Endothelial cell (in vitro differentiated cells): ENCODE data around the gene SLC19A1. TPM values are rescaled to one million over a fixed set of nuclear protein-coding genes. Genes with fewer than 3 reads are reported as not detected.
A peak's percentile ranks its signal among the peaks of the same experiment; 100 is the strongest.

ENCODE experiments used
- DNase-seq: peaks from one replicate; pipeline ENCODE4 v3.0.0; 2021; ENCODE audit warnings: low spot score
- H3K27ac Mint-ChIP-seq: one replicate; pipeline ENCODE4 v1.8.0; 2021; ENCODE audit warnings: mixed read lengths, inconsistent platforms; ENCODE audit not compliant: unreplicated experiment
- H3K27me3 Mint-ChIP-seq: one replicate; pipeline ENCODE4 v1.8.0; 2021; ENCODE audit warnings: mild to moderate bottlenecking, moderate library complexity, mixed read lengths, inconsistent platforms; ENCODE audit not compliant: unreplicated experiment
- H3K36me3 Mint-ChIP-seq: one replicate; pipeline ENCODE4 v1.8.0; 2021; ENCODE audit warnings: mild to moderate bottlenecking, low read depth, mixed read lengths, inconsistent platforms; ENCODE audit not compliant: unreplicated experiment
- H3K4me1 Mint-ChIP-seq: one replicate; pipeline ENCODE4 v1.8.0; 2021; ENCODE audit warnings: mild to moderate bottlenecking, mixed read lengths, inconsistent platforms; ENCODE audit not compliant: unreplicated experiment
- H3K4me3 Mint-ChIP-seq: one replicate; pipeline ENCODE4 v1.8.0; 2021; ENCODE audit warnings: mild to moderate bottlenecking, mixed read lengths, inconsistent platforms; ENCODE audit not compliant: unreplicated experiment
- H3K9me3 Mint-ChIP-seq: one replicate; pipeline ENCODE4 v1.8.0; 2021; ENCODE audit warnings: mixed read lengths, inconsistent platforms; ENCODE audit not compliant: unreplicated experiment
- total RNA-seq: library from RNA; stranded (reverse); fragmentation: NEBNext Ultra II Directional; extraction: Animal tissue kit (Norgen Biotek cat#: 25700); gene quantifications from one replicate; pipeline ENCODE4 v1.2.1, GENCODE V29; 2021; ENCODE audit not compliant: unreplicated experiment
- TF ChIP-seq, protein P1 (sequence below): fragments of 200-600 bp; sonication (generic); IDR thresholded peaks from one replicate; pipeline ENCODE4 v1.5.0; 2021; ENCODE audit warnings: antibody characterized with exemption; ENCODE audit not compliant: unreplicated experiment

SLC19A1 gene
- total RNA-seq, 1 donor from 2014 or later, result 27.1 TPM

DNA sequence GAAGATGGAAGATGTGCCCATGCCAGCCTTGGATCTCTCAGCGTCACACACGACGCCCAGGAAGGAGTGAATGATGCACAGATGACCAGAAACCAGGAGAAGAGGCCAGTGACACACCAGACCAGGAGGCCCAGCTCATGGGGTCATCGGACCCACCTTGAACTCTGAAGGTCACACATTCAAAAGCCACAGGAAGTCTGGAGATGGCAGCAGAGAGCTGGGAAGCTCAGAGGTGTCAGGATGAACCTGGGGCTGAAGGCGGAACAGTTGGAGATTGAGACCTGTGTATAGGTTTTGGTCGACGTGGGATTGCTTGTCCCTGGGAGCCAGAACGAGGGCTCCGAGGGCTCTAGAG, 43.6 kb downstream of the SLC19A1 start:
- Mint-ChIP-seq H3K4me1 (no peaks in the 10 kb centered on the region), H3K9me3 (no peaks in the 10 kb centered on the region), H3K4me3 (no peak overlapping the region), H3K27me3 (peaks cover 8% of the 10 kb centered on the region), H3K36me3 (no peaks in the 10 kb centered on the region), H3K27ac (peak overlapping the region; percentile 24)
- no peak for DNase-seq
- TF ChIP-seq, protein P1, sequence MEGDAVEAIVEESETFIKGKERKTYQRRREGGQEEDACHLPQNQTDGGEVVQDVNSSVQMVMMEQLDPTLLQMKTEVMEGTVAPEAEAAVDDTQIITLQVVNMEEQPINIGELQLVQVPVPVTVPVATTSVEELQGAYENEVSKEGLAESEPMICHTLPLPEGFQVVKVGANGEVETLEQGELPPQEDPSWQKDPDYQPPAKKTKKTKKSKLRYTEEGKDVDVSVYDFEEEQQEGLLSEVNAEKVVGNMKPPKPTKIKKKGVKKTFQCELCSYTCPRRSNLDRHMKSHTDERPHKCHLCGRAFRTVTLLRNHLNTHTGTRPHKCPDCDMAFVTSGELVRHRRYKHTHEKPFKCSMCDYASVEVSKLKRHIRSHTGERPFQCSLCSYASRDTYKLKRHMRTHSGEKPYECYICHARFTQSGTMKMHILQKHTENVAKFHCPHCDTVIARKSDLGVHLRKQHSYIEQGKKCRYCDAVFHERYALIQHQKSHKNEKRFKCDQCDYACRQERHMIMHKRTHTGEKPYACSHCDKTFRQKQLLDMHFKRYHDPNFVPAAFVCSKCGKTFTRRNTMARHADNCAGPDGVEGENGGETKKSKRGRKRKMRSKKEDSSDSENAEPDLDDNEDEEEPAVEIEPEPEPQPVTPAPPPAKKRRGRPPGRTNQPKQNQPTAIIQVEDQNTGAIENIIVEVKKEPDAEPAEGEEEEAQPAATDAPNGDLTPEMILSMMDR, result no peak

DNA sequence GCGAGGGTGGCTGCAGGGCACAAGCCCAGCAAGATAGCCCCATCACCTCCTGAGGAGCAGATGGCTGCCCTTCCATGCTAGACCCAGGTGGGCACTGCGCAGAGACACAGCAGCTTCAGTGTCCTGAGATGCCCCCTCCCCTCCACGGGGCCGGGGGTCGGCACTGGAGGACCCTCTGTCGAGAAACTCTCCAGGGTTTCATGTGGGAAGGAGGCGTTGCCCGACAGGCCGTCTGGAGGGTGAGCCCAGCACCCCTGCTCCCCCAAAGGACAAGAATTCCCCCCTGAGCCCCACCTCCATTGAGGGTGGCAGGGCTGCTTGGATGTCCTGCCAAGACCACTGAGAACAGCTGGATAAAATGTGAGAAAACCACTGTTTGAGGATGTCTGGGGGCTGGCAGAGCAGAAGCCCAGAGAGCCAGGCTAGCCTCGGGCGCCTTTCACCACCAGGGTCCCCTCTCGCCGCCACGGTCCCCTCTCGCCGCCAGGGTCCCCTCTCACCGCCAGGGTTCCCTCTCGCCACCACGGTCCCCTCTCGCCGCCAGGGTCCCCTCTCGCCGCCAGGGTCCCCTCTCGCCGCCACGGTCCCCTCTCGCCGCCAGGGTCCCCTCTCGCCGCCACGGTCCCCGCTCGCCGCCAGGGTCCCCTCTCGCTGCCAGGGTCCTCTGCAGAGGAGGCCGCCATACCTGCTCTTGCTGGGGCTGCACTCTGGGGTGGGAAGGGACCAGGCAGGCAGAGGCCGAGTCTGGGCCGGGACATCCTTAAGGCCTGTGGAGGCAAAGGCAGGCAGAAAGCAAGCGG, 44.2 kb downstream of the SLC19A1 start:
- H3K4me1 Mint-ChIP-seq, result no peaks in the 10 kb centered on the region
- H3K4me3 Mint-ChIP-seq, result no peak overlapping the region
- TF ChIP-seq, protein P1, result no peak
- no peak for DNase-seq
- H3K36me3 Mint-ChIP-seq, result no peaks in the 10 kb centered on the region
- no peak overlapping the region for H3K27ac Mint-ChIP-seq
- H3K27me3 Mint-ChIP-seq, result peaks cover 8% of the 10 kb centered on the region
- H3K9me3 Mint-ChIP-seq, result no peaks in the 10 kb centered on the region

DNA sequence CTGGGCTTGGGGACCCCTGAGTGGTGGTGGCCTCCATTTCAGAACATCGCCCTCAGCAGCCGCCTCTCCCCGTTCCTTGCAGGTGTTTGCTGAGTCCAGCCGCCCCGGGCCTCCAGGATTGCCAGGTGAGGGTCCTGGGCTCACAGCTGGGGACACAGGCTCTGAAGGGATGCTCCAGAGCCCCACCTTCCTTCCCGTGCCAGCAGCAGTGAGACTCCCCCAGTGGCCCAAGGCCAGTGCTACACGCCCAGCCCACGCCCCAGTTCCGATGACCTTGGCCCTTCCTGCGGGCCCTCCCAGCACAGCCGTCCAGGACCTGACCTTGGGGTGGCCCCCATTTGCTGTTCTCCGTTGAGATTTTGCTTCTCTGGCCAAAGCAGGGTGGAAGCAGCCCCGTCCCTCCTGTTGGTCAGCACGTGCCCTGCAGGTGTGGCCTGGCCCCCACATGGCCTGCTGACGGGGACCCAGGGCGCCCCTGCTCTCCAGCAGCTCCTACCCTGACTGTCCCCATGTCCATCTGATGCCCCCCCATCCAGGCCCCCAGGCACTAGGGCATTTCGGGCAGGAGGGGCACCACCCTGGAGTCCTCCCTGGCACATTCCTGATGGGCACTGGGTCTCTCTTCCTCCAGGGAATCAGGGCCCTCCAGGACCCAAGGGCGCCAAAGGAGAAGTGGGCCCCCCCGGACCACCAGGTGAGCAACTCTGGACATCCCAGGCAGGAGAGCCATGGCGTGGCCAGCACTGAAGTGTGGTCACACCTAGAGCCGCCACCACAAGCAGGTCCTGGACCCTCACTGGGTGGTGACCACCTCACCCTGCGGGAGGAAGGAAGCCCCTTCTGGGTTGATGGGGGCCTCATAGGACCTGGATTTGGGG, 45.0 kb downstream of the SLC19A1 start:
- Mint-ChIP-seq H3K27me3 (peaks cover 8% of the 10 kb centered on the region), H3K36me3 (no peaks in the 10 kb centered on the region), H3K27ac (no peak overlapping the region), H3K4me1 (no peaks in the 10 kb centered on the region), H3K4me3 (no peak overlapping the region), H3K9me3 (no peaks in the 10 kb centered on the region)
- TF ChIP-seq, protein P1, result no peak
- DNase-seq, result no peak

DNA sequence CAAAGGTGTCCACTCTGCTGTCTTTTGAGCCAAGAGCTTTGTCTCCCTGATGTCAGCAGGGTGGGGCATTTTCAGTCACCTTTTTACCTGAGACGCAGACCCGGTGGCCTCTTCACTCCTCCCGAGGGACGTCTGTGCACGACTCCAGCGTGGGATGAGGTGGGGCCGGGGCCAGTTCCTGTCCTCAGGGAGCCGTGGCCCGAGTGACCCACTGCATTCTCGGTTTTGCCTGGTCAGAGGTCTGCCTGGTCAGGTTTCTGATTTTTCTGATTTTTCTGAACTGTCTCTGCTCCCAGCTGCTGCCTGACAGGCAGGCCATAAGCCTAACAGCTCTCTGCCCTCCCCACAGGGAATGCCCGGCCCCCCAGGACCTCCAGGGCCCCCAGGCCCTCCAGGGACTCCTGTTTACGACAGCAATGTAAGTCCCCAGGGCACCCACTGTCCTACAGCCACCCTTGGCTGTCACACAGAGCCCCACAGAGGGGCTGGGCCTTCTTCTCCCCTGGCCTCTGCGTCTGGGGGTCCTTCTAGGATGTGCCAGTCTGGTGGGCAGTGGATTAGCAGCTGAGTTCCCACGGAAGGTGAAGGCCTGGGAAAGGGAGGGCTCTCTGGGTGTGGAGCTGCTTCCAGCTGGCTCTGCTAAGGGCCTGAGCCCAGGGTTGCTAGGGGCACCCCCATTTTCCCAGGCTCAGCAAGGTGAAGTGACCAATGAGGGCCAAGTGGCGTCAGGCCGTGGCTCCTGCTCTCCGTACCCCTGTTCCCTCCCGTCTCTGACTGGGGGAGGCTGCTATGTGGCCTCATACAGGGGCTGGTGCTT, 45.9 kb downstream of the SLC19A1 start:
- Mint-ChIP-seq H3K27me3 (peaks cover 8% of the 10 kb centered on the region), H3K4me3 (no peak overlapping the region), H3K9me3 (no peaks in the 10 kb centered on the region), H3K36me3 (no peaks in the 10 kb centered on the region), H3K27ac (no peak overlapping the region), H3K4me1 (no peaks in the 10 kb centered on the region)
- TF ChIP-seq, protein P1, result no peak
- no peak for DNase-seq
